HG03280 (cell line): Measurements from ENCODE around the gene TMC4.
"Not testable (repeated sequence)": the region's sequence is repeated elsewhere in the genome, so short reads cannot be mapped to it uniquely, and the experiment has no call there.

Experiments used
- ATAC-seq: cut with Tn5 transposase; IDR thresholded peaks from one replicate; pipeline ENCODE4 v1.9.1; 2021; ENCODE audit warnings: mild to moderate bottlenecking, moderate library complexity; ENCODE audit not compliant: unreplicated experiment

The TMC4 gene

DNA sequence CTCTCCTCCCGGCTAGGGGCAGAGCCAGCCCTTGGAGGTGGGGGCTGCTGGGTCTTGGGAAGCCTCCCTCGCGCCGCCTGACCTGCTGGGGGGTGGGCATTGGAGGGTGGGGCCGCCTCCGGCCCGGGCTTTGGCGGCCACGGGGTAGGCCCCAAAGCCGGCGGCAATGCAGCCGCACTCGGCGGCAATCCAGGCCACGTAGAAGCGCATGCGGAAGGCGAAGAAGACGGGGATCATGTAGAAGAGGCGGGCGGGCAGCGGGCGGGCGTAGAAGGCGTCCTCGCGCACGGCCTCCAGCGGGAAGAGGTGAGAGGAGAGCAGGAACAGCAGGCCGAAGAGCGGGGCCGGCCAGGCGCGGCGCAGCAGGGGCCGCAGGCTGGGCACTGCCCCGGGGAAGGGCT, 7.7 kb upstream of the TMC4 start:
- no peak for ATAC-seq

- no peak for ATAC-seq
These were observed 7.0 kb upstream of the TMC4 start for GRCh38 chr19:54179921-54180461.

DNA sequence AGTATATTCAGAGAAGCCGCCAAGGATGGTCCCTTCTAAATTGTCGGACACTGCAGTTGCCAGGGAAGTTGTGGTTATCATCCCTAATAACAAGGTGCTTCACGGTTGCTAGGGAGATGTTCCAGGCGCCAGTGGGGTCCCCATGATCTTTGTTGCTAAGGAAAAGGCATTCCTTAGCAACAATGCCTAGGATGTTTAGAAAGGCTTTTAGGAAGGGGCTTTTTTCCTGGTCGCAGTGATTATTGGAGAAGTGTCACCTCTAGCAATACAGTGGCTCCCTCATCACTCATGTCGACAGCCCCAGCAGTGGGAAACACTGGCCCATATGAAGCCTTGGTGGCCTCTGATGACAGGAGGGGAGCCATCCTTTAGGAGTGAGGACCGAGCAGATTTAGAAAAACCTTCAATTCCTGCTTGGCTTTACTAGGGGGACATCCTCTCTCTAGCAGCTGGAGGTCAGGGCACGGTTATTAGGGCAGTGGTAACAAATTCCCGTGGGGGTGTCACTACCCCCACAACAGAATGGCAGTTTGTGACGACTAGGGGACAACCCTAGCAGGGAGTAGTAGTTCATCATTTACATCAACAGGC, 6.4 kb upstream of the TMC4 start:
- ATAC-seq: no peak

GRCh38 chr19:54178581-54179261, 5.8 kb upstream of the TMC4 start:
- ATAC-seq: no peak

DNA sequence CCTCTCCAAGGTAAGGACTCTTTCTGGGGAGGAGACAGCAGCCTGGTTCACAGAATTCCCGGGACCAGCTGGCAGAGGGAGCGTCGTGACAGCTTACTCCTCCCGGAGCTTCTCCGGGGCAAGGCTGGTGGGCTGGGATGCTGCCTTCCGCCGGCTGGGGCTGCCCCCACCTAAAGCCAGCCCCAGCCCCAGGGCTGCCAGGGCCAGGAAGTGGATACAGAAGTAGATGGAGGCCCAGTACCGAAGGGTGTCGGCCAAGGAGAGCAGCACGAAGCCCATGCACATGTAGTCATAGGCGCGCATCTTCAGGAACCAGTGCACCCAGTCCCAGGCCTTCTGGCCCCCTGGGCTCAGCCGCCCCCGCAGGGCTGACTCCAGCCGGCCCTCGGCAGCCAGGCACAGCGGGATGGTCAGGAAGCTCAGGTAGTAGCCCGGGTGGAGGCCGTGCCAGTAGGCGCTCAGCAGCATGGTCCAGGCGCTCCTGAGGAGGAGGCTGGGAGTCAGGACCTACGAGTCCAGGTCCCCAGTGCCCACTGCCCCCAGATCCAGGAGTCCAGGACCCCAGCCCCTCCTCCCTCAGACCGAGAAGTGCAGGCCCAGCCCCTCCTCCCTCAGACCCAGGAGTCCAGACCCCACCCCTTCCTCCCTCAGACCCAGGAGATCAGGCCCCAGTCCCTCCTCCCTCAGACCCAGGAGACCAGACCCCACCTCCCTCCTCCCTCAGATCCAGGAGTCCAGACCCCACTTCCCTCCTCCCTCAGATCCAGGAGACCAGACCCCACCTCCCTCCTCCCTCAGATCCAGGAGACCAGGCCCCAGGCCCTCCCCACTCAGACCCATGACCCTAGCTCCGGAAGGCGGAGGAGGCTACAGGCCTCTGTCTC, 1.2 kb upstream of the TMC4 start:
- ATAC-seq: no peak

DNA sequence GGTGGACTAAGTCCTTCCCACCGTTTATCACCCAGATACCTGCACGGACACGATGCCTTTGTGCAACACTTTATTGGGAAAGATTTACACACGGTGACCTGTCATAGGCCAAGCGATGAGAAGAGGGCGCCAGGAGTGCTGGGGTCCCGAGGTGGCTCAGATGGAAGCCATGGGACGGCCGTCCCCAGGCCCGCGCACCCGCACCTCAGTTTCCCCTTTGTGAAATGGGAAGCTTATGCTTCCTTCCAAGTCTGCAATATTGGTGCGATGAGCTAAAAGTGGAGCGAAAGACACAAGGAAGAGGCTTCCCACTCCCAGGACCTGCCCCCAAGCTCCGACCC, 369 bp upstream of the TMC4 start:
- no peak for ATAC-seq

DNA sequence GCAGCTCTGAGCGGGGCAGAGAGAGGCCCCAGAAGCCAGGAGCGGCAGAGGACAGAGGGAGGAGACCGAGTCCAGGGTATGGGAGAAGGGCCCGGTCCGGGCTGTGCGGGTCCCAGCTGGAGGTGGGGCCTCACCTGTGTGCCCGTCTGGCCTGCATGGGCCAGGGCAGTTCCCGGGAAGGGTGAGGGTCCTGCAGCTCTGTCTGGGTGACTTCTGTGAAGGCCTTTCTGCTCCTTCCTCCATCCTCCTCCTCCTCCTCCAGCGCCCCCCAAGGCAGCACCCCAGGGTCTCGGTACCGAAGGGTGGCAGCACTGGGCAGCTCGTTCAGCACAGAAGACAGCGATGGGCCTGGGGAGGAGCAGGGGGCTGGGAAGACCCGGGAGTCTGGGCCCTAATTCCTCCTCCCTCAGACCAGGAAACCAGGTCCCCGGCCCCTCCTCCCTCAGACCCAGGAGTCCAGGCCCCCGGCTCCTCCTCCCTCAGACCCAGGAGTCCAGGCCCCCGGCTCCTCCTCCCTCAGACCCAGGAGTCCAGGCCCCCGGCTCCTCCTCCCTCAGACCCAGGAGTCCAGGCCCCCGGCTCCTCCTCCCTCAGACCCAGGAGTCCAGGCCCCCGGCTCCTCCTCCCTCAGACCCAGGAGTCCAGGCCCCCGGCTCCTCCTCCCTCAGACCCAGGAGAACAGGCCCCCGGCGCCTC, 1.1 kb downstream of the TMC4 start:
- ATAC-seq: not testable (repeated sequence)

DNA sequence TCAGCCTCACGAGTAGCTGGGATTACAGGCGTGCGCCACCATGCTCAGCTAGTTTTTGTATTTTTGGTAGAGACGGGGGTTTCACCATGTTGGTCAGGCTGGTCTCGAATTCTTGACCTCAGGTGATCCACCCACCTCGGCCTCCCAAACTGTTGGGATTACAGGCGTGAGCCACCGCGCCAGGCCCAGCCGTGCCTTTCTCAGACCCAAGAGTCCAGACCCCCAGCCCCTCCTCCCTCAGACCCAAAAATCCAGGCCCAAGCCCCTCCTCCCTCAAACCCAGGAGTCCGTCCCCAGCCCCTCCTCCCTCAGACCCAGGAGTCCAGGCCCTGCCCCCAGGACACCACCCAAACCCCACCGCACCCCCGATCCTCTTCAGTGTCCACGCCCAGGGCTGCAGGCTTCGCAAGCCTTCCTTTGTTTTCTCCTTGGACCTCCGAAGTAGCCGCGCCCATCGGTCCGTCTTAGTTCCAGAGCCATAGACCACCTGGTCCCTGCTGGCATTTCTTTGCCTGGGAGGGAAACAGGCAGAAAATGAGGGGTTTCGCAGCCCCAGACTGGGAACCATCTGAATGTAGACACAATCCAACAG, 3.7 kb downstream of the TMC4 start:
- no peak for ATAC-seq

DNA sequence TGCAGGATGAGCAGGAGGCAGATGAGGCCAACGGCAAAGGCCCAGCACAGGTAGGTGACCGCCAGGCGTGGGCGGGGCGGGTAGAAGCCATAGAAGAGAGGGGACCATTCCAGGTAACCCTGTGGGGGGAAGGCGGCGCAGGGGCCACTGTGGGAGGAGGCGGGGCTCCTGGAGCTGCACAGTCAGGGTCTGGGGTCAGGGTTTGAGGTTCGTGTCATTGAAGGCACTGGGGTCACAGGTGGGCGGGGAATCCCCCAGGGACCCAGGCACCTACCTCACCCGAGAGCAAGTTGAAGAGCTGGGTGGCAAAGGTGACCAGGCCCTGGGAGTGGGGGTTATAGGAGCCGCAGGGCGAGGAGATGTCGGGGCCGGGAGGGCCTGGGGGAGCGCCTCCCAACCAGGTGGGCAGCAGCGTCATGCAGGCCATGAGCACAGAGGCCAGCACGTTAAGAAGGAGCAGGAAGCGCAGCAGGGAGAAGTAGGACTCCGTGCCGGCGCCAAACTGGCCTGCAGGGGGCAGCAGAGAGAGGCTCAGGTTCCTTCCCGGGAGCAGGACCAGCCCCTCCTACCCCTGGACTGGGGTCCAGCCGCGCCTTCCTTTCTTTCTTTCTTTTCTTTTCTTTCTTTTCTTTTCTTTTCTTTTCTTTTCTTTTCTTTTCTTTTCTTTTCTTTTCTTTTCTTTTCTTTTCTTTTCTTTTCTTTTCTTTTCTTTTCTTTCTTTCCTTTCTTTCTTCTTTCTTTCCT, 4.6 kb downstream of the TMC4 start:
- ATAC-seq: peak; percentile 48

- no peak for ATAC-seq
These were observed 7.7 kb downstream of the TMC4 start for GRCh38 chr19:54165222-54165621.

- no peak for ATAC-seq
These were observed 8.4 kb downstream of the TMC4 start for GRCh38 chr19:54164369-54165068.

DNA sequence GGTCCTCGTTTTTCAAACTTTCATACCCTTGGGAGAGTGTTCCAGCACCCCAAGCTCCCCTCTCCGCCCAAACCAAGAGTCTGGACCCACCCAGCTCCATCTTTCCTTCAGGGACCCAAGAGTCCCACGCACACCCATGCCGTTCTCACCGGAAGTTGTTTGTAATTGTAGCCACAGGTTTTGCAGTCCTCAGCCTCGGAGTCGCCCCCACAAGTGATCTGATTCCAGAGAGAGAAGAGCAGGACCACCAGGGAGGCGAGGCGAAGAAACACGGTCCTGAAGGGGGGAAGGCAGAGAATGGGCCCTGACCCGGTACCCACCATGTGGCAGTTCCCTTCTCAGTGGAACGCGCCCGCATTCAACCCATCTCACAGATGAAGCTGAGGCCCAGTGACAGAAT, 10.1 kb downstream of the TMC4 start:
- no peak for ATAC-seq

- no peak for ATAC-seq
These were observed 10.6 kb downstream of the TMC4 start for GRCh38 chr19:54162241-54162805.

GRCh38 chr19:54160854-54161253, 12.1 kb downstream of the TMC4 start:
- no peak for ATAC-seq

- peak; percentile 0 for ATAC-seq
These were observed 12.7 kb downstream of the TMC4 start for GRCh38 chr19:54160182-54160811.

DNA sequence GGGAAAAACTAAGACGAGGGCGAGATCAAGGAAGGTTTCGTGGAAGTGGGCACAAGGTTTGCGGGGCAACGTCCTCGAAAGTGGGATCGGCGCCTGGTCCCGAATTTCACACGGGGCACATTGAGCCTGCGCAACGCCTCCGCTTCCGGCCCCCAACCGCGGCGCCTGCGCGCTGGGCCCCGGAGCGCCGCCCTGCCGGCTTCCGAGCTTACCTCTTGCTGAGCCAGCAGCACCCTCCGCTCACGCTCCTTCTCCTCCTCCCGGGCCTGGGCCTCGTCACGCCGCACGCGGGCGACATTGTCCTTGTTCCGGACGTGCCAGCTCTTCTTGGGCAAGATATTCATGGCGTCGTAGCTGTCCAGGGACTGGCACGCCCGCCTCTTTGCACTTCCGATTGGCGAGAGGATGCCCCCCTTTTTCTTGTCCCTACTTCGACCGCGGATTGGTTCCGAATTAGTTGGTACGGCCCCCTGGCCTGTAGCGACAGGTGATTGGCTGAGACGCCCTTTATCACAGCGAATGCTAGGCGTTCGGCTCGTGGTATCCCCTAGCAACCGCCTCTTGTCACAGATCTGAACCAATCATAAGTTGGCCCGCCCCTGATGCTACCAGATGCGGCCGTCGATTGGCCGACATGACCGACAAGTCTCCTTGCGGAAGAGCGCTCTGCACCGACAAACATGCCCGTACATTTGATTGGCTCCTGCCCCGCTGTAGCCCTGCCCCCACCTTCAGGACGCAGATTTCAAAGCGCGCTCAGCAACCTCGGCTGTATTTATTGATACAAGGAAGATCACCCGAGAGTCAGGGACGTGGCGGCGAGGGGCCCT, 13.4 kb downstream of the TMC4 start, which contains the start of gene LENG1:
LENG1 (minus strand) TSS at position 370 of the 830 bp plus-strand sequence; CDS start at position 344, 26 bp downstream.
- ATAC-seq: peak; percentile 91

- ATAC-seq: no peak
These were observed 14.1 kb downstream of the TMC4 start for GRCh38 chr19:54158812-54159351.
